Measurements from ENCODE around the gene CXCL16.

Gene CXCL16

DNA sequence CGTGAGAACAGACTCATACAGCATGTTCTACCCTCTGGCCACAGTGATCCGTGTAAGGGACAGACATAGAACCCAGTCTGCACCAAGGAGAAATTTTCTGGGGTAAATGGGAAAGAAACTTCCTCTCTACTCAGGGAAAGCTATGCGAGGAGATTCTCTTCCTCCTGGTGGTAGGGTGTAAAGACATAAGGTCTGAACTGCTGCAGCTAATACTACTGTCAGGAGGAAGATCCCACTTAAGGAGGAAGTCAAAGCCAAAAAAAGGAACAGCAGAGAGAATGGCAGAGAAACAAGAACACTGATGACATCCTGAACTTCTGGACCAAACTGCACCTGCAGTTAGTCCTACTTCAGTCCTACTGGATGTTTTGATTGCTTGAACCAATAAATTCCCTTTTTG, 24.9 kb upstream of the CXCL16 start:
- H3K9ac ChIP-seq (ENCODE audit: low read length) = no peak overlapping the region
- no peak overlapping the region for H3K27ac ChIP-seq (ENCODE audit: low read length)

DNA sequence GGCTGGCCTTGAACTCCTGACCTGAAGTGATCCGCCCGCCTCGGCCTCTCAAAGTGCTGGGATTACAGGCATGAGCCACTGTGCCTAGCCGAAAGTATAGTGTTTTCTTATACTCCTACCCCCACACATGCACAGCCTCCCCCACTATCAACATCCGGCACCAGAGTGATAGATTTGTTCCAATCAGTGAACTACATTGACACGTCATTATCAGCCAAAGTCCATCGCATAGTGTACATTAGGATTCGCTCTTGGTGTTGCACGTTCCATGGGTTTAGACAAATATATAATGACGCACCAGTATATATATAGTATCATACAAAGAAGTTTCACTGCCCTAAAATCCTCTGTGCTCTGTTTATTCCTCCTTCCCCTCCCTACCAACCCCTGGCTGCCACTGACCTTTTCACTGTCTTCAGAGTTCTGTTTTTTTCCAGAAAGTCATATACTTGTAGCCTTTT, 20.1 kb upstream of the CXCL16 start:
- no peak for TF ChIP-seq EZH2phosphoT487 (IDR thresholded peaks at IDR 0.05; ENCODE audit: low read length)
- TF ChIP-seq, protein P1, sequence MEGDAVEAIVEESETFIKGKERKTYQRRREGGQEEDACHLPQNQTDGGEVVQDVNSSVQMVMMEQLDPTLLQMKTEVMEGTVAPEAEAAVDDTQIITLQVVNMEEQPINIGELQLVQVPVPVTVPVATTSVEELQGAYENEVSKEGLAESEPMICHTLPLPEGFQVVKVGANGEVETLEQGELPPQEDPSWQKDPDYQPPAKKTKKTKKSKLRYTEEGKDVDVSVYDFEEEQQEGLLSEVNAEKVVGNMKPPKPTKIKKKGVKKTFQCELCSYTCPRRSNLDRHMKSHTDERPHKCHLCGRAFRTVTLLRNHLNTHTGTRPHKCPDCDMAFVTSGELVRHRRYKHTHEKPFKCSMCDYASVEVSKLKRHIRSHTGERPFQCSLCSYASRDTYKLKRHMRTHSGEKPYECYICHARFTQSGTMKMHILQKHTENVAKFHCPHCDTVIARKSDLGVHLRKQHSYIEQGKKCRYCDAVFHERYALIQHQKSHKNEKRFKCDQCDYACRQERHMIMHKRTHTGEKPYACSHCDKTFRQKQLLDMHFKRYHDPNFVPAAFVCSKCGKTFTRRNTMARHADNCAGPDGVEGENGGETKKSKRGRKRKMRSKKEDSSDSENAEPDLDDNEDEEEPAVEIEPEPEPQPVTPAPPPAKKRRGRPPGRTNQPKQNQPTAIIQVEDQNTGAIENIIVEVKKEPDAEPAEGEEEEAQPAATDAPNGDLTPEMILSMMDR (IDR thresholded peaks at IDR 0.05; ENCODE audit: low read length) = no peak
- TF ChIP-seq EZH2 (optimal IDR thresholded peaks at IDR 0.05; ENCODE audit: low read depth, low read length) = no peak
- H3K4me2 ChIP-seq (ENCODE audit: low read depth, low read length) = no peak overlapping the region
- no peaks in the 10 kb centered on the region for H3K9me3 ChIP-seq (replicated peaks; ENCODE audit: insufficient read depth, low read length)
- H3K27ac ChIP-seq (ENCODE audit: low read length) = no peak overlapping the region
- no peak overlapping the region for H3K4me3 ChIP-seq (ENCODE audit: low read length)
- H3K9ac ChIP-seq (ENCODE audit: low read length) = no peak overlapping the region
- H3K4me1 ChIP-seq (ENCODE audit: low read length) = no peaks in the 10 kb centered on the region
- H3K27me3 ChIP-seq (replicated peaks; ENCODE audit: insufficient read depth, low read length) = no peaks in the 10 kb centered on the region
- no peaks in the 10 kb centered on the region for H3K9me2 ChIP-seq (replicated peaks; ENCODE audit: insufficient read depth, low read length)
- no peaks in the 10 kb centered on the region for H3F3A ChIP-seq (ENCODE audit: insufficient read depth, low read length)
- no peak overlapping the region for H2AFZ ChIP-seq (ENCODE audit: low read length)
- no peaks in the 10 kb centered on the region for H4K20me1 ChIP-seq (ENCODE audit: insufficient read depth, low read length)
- no peaks in the 10 kb centered on the region for H3K79me2 ChIP-seq (ENCODE audit: low read length)
- H3K36me3 ChIP-seq (replicated peaks; ENCODE audit: insufficient read depth, low read length) = no peaks in the 10 kb centered on the region
- no peak for DNase-seq

More for the DNA sequence above, 24.9 kb upstream of the CXCL16 start:
- Histone ChIP-seq H3K27me3 (replicated peaks; ENCODE audit: insufficient read depth, low read length) (no peaks in the 10 kb centered on the region), H4K20me1 (ENCODE audit: insufficient read depth, low read length) (no peaks in the 10 kb centered on the region), H3K4me2 (ENCODE audit: low read depth, low read length) (no peak overlapping the region), H3F3A (ENCODE audit: insufficient read depth, low read length) (no peaks in the 10 kb centered on the region), H3K79me2 (ENCODE audit: low read length) (no peaks in the 10 kb centered on the region), H2AFZ (ENCODE audit: low read length) (no peak overlapping the region), H3K4me3 (ENCODE audit: low read length) (no peak overlapping the region), H3K36me3 (replicated peaks; ENCODE audit: insufficient read depth, low read length) (no peaks in the 10 kb centered on the region), H3K9me2 (replicated peaks; ENCODE audit: insufficient read depth, low read length) (no peaks in the 10 kb centered on the region), H3K4me1 (ENCODE audit: low read length) (no peaks in the 10 kb centered on the region), H3K9me3 (replicated peaks; ENCODE audit: insufficient read depth, low read length) (no peaks in the 10 kb centered on the region)
- no peak for DNase-seq
- TF ChIP-seq EZH2phosphoT487 (IDR thresholded peaks at IDR 0.05; ENCODE audit: low read length) (no peak), EZH2 (optimal IDR thresholded peaks at IDR 0.05; ENCODE audit: low read depth, low read length) (no peak)
- TF ChIP-seq, protein P1 (IDR thresholded peaks at IDR 0.05; ENCODE audit: low read length) = no peak

DNA sequence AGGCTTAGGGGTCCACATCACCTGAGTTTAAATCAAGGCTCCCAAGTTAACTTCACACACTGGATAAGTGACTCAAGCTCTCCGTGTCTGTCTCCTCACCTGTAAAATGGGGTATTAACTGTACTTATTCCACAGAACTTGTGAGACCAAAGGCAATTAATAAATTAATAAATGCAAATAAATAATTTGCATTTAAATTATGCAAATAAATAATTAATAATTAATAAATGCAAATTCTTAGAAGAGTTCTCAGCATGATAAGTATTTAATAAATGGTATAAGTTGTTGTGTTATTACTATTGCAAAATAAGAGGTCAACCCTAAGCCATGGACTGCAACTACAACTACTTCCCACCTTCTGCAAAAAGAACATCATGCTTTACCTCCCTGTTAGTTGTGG, 13.7 kb upstream of the CXCL16 start:
- Histone ChIP-seq H3K4me1 (ENCODE audit: low read length) (peaks cover 6% of the 10 kb centered on the region; the same call in 1 of the 2 replicates), H3K9ac (ENCODE audit: low read length) (no peak overlapping the region), H3K36me3 (replicated peaks; ENCODE audit: insufficient read depth, low read length) (no peaks in the 10 kb centered on the region), H3F3A (ENCODE audit: insufficient read depth, low read length) (0 out of 2 replicates have a peak, but pooled peaks cover 3% of the 10 kb centered on the region), H3K27ac (ENCODE audit: low read length) (no peak overlapping the region), H3K79me2 (ENCODE audit: low read length) (no peaks in the 10 kb centered on the region), H3K4me3 (ENCODE audit: low read length) (no peak overlapping the region), H3K9me2 (replicated peaks; ENCODE audit: insufficient read depth, low read length) (no peaks in the 10 kb centered on the region), H3K27me3 (replicated peaks; ENCODE audit: insufficient read depth, low read length) (peaks cover 9% of the 10 kb centered on the region), H3K4me2 (ENCODE audit: low read depth, low read length) (no peak overlapping the region), H3K9me3 (replicated peaks; ENCODE audit: insufficient read depth, low read length) (no peaks in the 10 kb centered on the region), H2AFZ (ENCODE audit: low read length) (no peak overlapping the region), H4K20me1 (ENCODE audit: insufficient read depth, low read length) (no peaks in the 10 kb centered on the region)
- DNase-seq = no peak
- TF ChIP-seq EZH2 (optimal IDR thresholded peaks at IDR 0.05; ENCODE audit: low read depth, low read length) = no peak
- TF ChIP-seq EZH2phosphoT487 (IDR thresholded peaks at IDR 0.05; ENCODE audit: low read length) = no peak
- TF ChIP-seq, protein P1 (IDR thresholded peaks at IDR 0.05; ENCODE audit: low read length) = no peak
